A549 (cell line): ENCODE data around the gene PLIN4. TPM values are rescaled to one million over a fixed set of nuclear protein-coding genes. Genes with fewer than 3 reads are reported as not detected.

ENCODE experiments used
- ATAC-seq, 2 experiments: fragments of 200-7000 bp in 1 of 2; fragments of >200 bp in 1 of 2; cut with Nextera tagmentation in 1 of 2; cut with Tn5 transposase in 1 of 2; 3 replicates each; pipeline versions ENCODE4 v1.8.0 to v1.9.1; 2018 to 2020; ENCODE audit warnings: mild to moderate bottlenecking in 1 of 2, moderate library complexity in 1 of 2
- CTCF ChIA-PET: fragments of 300-600 bp; sonication (Branson Sonifier 250); formaldehyde crosslinking; extraction: SDS; loops from one replicate; lab custom pipeline; 2021; ENCODE audit warnings: antibody characterized with exemption, inconsistent platforms; lab: Yijun Ruan, JAX
- POLR2A ChIA-PET: fragments of 350-600 bp; formaldehyde crosslinking; extraction: SDS; loops from one replicate; lab custom pipeline; 2021; ENCODE audit warnings: antibody characterized with exemption, inconsistent platforms; lab: Yijun Ruan, JAX
- DNase-seq, 2 experiments: peaks; one replicate each; pipeline versions ENCODE4 v3.0.0 to v3.0.0-alpha.2; 2011 to 2016; ENCODE audit warnings: low read depth in 1 of 2, low spot score in 1 of 2
- FAIRE-seq: peaks from 2 replicates; lab custom pipeline; 2011; peaks lifted over from hg19 to GRCh38; lab: Jason Lieb, UNC
- H3K27ac ChIP-seq, 2 experiments: fragments of >200 bp; sonication (Bioruptor Twin); formaldehyde crosslinking; 3 replicates each; pipeline ENCODE4 v1.5.1; 2016 to 2017
- H3K4me1 ChIP-seq: fragments of >200 bp; sonication (Bioruptor Twin); formaldehyde crosslinking; 3 replicates; pipeline ENCODE4 v1.6.1; 2016
- H3K4me2 ChIP-seq: fragments of >200 bp; sonication (Bioruptor Twin); formaldehyde crosslinking; 3 replicates; pipeline ENCODE4 v1.6.1; 2016
- H3K4me3 ChIP-seq: fragments of >200 bp; sonication (Bioruptor Twin); formaldehyde crosslinking; 3 replicates; pipeline ENCODE4 v1.5.1; 2016
- H3K9me3 ChIP-seq: fragments of >200 bp; sonication (Bioruptor Twin); formaldehyde crosslinking; 3 replicates; pipeline ENCODE4 v1.6.1; 2016
- ATOH8 ChIP-seq: fragments of 250-450 bp; sonication (Bioruptor Pico); IDR thresholded peaks from 2 replicates; pipeline ENCODE4 v1.5.0; 2020; ENCODE audit warnings: low read depth, mild to moderate bottlenecking, moderate library complexity
- CEBPB ChIP-seq, 2 experiments: fragments of >200 bp in 1 of 2; sonication (Bioruptor Twin) in 1 of 2; formaldehyde crosslinking in 1 of 2; IDR thresholded peaks; 2 replicates each; pipeline ENCODE4 v1.6.1; 2012 to 2016
- CHD2 ChIP-seq: fragments of 150-350 bp; IDR thresholded peaks from 2 replicates; pipeline ENCODE4 v1.6.1; 2014; ENCODE audit warnings: low read length; ENCODE audit not compliant: partially characterized antibody
- CHD4 ChIP-seq: fragments of 200-600 bp; sonication (generic); IDR thresholded peaks from 2 replicates; pipeline ENCODE4 v1.6.1; 2016; ENCODE audit warnings: antibody characterized with exemption, mild to moderate bottlenecking, borderline replicate concordance
- E2F6 ChIP-seq: IDR thresholded peaks from 2 replicates; pipeline ENCODE4 v1.6.1; 2012; ENCODE audit warnings: low read depth, borderline replicate concordance
- EP300 ChIP-seq, 2 experiments: fragments of >200 bp; sonication (Bioruptor Twin); formaldehyde crosslinking; IDR thresholded peaks; 2 replicates in 1 of 2; 3 replicates in 1 of 2; pipeline ENCODE4 v1.6.1; 2016 to 2017
- ESRRA ChIP-seq: fragments of 150-350 bp; IDR thresholded peaks from 2 replicates; pipeline ENCODE4 v1.6.1; 2014; ENCODE audit warnings: mild to moderate bottlenecking, low read length, borderline replicate concordance
- FOSL2 ChIP-seq, 2 experiments: fragments of 450-650 bp in 1 of 2; fragments of >200 bp in 1 of 2; sonication (Bioruptor Twin) in 1 of 2; formaldehyde crosslinking; IDR thresholded peaks; 2 replicates each; pipeline versions ENCODE4 v1.5.0 to v1.6.1; 2016 to 2020; ENCODE audit warnings: mild to moderate bottlenecking in 1 of 2, moderate library complexity in 1 of 2
- FOXS1 ChIP-seq: fragments of 250-450 bp; sonication (Bioruptor Pico); IDR thresholded peaks from 2 replicates; pipeline ENCODE4 v1.5.0; 2020; ENCODE audit warnings: mild to moderate bottlenecking, moderate library complexity
- GATA3 ChIP-seq: IDR thresholded peaks from 2 replicates; pipeline ENCODE4 v1.6.1; 2012; ENCODE audit warnings: borderline replicate concordance
- HES2 ChIP-seq: fragments of >200 bp; sonication (Bioruptor Twin); formaldehyde crosslinking; IDR thresholded peaks from 2 replicates; pipeline ENCODE4 v1.6.1; 2016
- HOXA7 ChIP-seq: fragments of 250-450 bp; sonication (Bioruptor Pico); IDR thresholded peaks from 2 replicates; pipeline ENCODE4 v1.5.0; 2020; ENCODE audit warnings: mild to moderate bottlenecking, moderate library complexity
- HOXB13 ChIP-seq: fragments of 250-450 bp; sonication (Bioruptor Pico); IDR thresholded peaks from 2 replicates; pipeline ENCODE4 v1.5.0; 2020; ENCODE audit warnings: low read depth, mild to moderate bottlenecking, moderate library complexity
- HOXB5 ChIP-seq: fragments of 250-450 bp; sonication (Bioruptor Pico); IDR thresholded peaks from 2 replicates; pipeline ENCODE4 v1.5.0; 2020; ENCODE audit warnings: mild to moderate bottlenecking, moderate library complexity
- KDM1A ChIP-seq: fragments of 200-600 bp; sonication (generic); IDR thresholded peaks from 2 replicates; pipeline ENCODE4 v1.6.1; 2016; ENCODE audit warnings: low read depth, mild to moderate bottlenecking
- KDM5A ChIP-seq: fragments of 200-600 bp; sonication (generic); IDR thresholded peaks from 2 replicates; pipeline ENCODE4 v1.6.1; 2016; ENCODE audit warnings: antibody characterized with exemption, mild to moderate bottlenecking
- MAFK ChIP-seq: fragments of 450-650 bp; IDR thresholded peaks from 2 replicates; pipeline ENCODE4 v1.6.1; 2014; ENCODE audit not compliant: partially characterized antibody
- MAZ ChIP-seq: fragments of 150-350 bp; IDR thresholded peaks from 2 replicates; pipeline ENCODE4 v1.6.1; 2014; ENCODE audit warnings: antibody characterized with exemption, low read depth, low read length, borderline replicate concordance
- NR3C1 ChIP-seq: fragments of >200 bp; sonication (Bioruptor Twin); formaldehyde crosslinking; IDR thresholded peaks from 3 replicates; pipeline ENCODE4 v1.6.1; 2017
- PBX3 ChIP-seq: IDR thresholded peaks from 2 replicates; pipeline ENCODE4 v1.6.1; 2012
- PHF8 ChIP-seq: fragments of 200-600 bp; sonication (generic); IDR thresholded peaks from 2 replicates; pipeline ENCODE4 v1.6.1; 2016; ENCODE audit warnings: low read depth, mild to moderate bottlenecking, antibody characterized with exemption, moderate library complexity, borderline replicate concordance
- POLR2AphosphoS2 ChIP-seq: conservative IDR thresholded peaks from 2 replicates; pipeline ENCODE4 v1.6.1; 2012; ENCODE audit warnings: low read length, improper control_type of control experiment, inconsistent platforms
- RCOR1 ChIP-seq: fragments of 150-350 bp; IDR thresholded peaks from 2 replicates; pipeline ENCODE4 v1.6.1; 2014; ENCODE audit warnings: antibody characterized with exemption, low read length, low read depth
- RFX5 ChIP-seq: fragments of 450-650 bp; IDR thresholded peaks from 2 replicates; pipeline ENCODE4 v1.7.1; 2014; ENCODE audit warnings: antibody characterized with exemption, mild to moderate bottlenecking, moderate library complexity
- TFCP2L1 ChIP-seq: fragments of 250-450 bp; sonication (Bioruptor Pico); IDR thresholded peaks from 2 replicates; pipeline ENCODE4 v1.5.0; 2021; ENCODE audit warnings: mild to moderate bottlenecking
- TP53 ChIP-seq: fragments of 250-450 bp; sonication (Bioruptor Pico); IDR thresholded peaks from 2 replicates; pipeline ENCODE4 v1.5.0; 2021; ENCODE audit warnings: mild to moderate bottlenecking, moderate library complexity
- WGBS: methylation state at CpG from one replicate; pipeline ENCODE4 v1.1.6; 2017; ENCODE audit errors: missing lambda C conversion rate; 5-methylcytosine and 5-hydroxymethylcytosine counted together
- polyA plus RNA-seq, 4 experiments: library from polyadenylated mRNA; depleted of rRNA in 3 of 4; stranded (reverse); fragments of >200 nt; fragmentation: RNase III in 1 of 4; extraction: RNeasy Plus Mini Kit Qiagen cat#74134 plus additional on column Dnase treatment in 1 of 4; gene quantifications; 2 replicates in 3 of 4; 3 replicates in 1 of 4; pipeline ENCODE4 v1.2.3, GENCODE V29; 2011 to 2017

The PLIN4 gene
- polyA plus RNA-seq, 2 of the 4 experiments (the other 2 are of a cell fraction): 0.04 to 0.23 TPM

GRCh38 chr19:4503825-4504170 lies 14.5 kb downstream of the PLIN4 start:
- FAIRE-seq (no peak), DNase-seq (no peak), ATAC-seq (no peak)
- Histone ChIP-seq H3K9me3 (no peaks in the 10 kb centered on the region), H3K4me3 (no peak overlapping the region), H3K4me2 (no peak overlapping the region), H3K4me1 (no peaks in the 10 kb centered on the region), H3K27ac (no peak overlapping the region)
- no peak for TF ChIP-seq TFCP2L1 (CRISPR knock-in tag)
- CTCF ChIA-PET: interaction anchor here (1.3 to 3.1 kb wide), 2 partner anchors 19 to 21 kb away, joined by 4 to 14 read pairs; no protein-coding TSS in a partner anchor
- POLR2A ChIA-PET: no interaction called here
- WGBS: 95% methylated on average over 7 of the region's 10 CpGs

GRCh38 chr19:4503132-4503824 lies 15.0 kb downstream of the PLIN4 start:
- no peaks in the 10 kb centered on the region for H3K9me3 ChIP-seq
- ATAC-seq (no peak), FAIRE-seq (no peak), DNase-seq (no peak)
- no peak overlapping the region for H3K4me3 ChIP-seq
- TF ChIP-seq FOSL2 (IDR thresholded peaks at IDR 0.05) (no peak), FOSL2 (CRISPR knock-in tag; IDR thresholded peaks at IDR 0.05) (no peak), CHD4 (no peak), KDM5A (no peak), RFX5 (no peak), ESRRA (no peak), HOXB5 (CRISPR knock-in tag) (no peak), GATA3 (no peak), NR3C1 (no peak), CHD2 (no peak), HOXA7 (CRISPR knock-in tag) (no peak), HOXB13 (CRISPR knock-in tag) (no peak), TP53 (no peak), CEBPB (IDR thresholded peaks at IDR 0.05) (no peak), EP300 (IDR thresholded peaks at IDR 0.05) (no peak), E2F6 (no peak), ATOH8 (CRISPR knock-in tag) (no peak), MAZ (no peak), FOXS1 (no peak), RCOR1 (no peak)
- H3K4me1 ChIP-seq: no peaks in the 10 kb centered on the region
- H3K4me2 ChIP-seq: no peak overlapping the region
- no peak overlapping the region for H3K27ac ChIP-seq
- 100% methylated on average over 1 of the region's 25 CpGs for WGBS
- CTCF ChIA-PET: interaction anchor here (3.1 kb wide), 1 partner anchor 22 kb away, joined by 14 read pairs; no protein-coding TSS in a partner anchor
- POLR2A ChIA-PET: no interaction called here

GRCh38 chr19:4502282-4503131 lies 15.8 kb downstream of the PLIN4 start:
- ChIA-PET CTCF (no interaction called here), POLR2A (no interaction called here)
- Histone ChIP-seq H3K4me3 (no peak overlapping the region), H3K4me1 (no peaks in the 10 kb centered on the region), H3K9me3 (no peaks in the 10 kb centered on the region), H3K4me2 (no peak overlapping the region), H3K27ac (no peak overlapping the region)
- no peak for FAIRE-seq
- 92% methylated on average over 20 of the region's 37 CpGs for WGBS
- TF ChIP-seq HOXA7 (CRISPR knock-in tag): no peak
- no peak for TF ChIP-seq PBX3
- no peak for TF ChIP-seq POLR2AphosphoS2
- no peak for TF ChIP-seq KDM1A
- TF ChIP-seq HES2: no peak
- no peak for TF ChIP-seq MAFK
- no peak for TF ChIP-seq PHF8
- DNase-seq: no peak
- no peak for ATAC-seq
